Measurements from ENCODE around the gene DNAH5. TPM values are rescaled to one million over a fixed set of nuclear protein-coding genes. Genes with fewer than 3 reads are reported as not detected.

The DNAH5 gene
- total RNA-seq, 1 experiment from 2014 or later = 8.0 TPM

GRCh38 chr5:13910637-13911288 lies 33.7 kb downstream of the DNAH5 start:
- Histone ChIP-seq H3K4me3 (ENCODE audit: low read depth in 2 of 2, low read length in 2 of 2) (no peak overlapping the region), H3K27me3 (ENCODE audit: control insufficient read depth, insufficient read depth, low read length) (no peaks in the 10 kb centered on the region), H3K9me3 (ENCODE audit: control insufficient read depth, insufficient read depth, low read depth, low read length) (no peaks in the 10 kb centered on the region), H3K4me1 (ENCODE audit: control insufficient read depth, insufficient read depth, low read length) (no peaks in the 10 kb centered on the region), H3K36me3 (ENCODE audit: control insufficient read depth, insufficient read depth, low read length) (no peaks in the 10 kb centered on the region), H3K27ac (ENCODE audit: low read length) (no peak overlapping the region)
- TF ChIP-seq SIN3A (IDR thresholded peaks at IDR 0.05; ENCODE audit: borderline replicate concordance, insufficient read depth, low read depth, low read length) = no peak
- TF ChIP-seq POLR2AphosphoS5 (IDR thresholded peaks at IDR 0.05; ENCODE audit: low read depth, low read length) = no peak
- TF ChIP-seq TCF7L2 (IDR thresholded peaks at IDR 0.05; ENCODE audit: low read depth, low read length) = no peak
- no peak for TF ChIP-seq CTCF (IDR thresholded peaks at IDR 0.05)
- TF ChIP-seq, protein P1, sequence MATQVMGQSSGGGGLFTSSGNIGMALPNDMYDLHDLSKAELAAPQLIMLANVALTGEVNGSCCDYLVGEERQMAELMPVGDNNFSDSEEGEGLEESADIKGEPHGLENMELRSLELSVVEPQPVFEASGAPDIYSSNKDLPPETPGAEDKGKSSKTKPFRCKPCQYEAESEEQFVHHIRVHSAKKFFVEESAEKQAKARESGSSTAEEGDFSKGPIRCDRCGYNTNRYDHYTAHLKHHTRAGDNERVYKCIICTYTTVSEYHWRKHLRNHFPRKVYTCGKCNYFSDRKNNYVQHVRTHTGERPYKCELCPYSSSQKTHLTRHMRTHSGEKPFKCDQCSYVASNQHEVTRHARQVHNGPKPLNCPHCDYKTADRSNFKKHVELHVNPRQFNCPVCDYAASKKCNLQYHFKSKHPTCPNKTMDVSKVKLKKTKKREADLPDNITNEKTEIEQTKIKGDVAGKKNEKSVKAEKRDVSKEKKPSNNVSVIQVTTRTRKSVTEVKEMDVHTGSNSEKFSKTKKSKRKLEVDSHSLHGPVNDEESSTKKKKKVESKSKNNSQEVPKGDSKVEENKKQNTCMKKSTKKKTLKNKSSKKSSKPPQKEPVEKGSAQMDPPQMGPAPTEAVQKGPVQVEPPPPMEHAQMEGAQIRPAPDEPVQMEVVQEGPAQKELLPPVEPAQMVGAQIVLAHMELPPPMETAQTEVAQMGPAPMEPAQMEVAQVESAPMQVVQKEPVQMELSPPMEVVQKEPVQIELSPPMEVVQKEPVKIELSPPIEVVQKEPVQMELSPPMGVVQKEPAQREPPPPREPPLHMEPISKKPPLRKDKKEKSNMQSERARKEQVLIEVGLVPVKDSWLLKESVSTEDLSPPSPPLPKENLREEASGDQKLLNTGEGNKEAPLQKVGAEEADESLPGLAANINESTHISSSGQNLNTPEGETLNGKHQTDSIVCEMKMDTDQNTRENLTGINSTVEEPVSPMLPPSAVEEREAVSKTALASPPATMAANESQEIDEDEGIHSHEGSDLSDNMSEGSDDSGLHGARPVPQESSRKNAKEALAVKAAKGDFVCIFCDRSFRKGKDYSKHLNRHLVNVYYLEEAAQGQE (IDR thresholded peaks at IDR 0.05; ENCODE audit: insufficient read depth in 1 of 2, low read depth in 2 of 2, low read length in 1 of 2) = no peak
- intact Hi-C loops (cut with micrococcal nuclease; ENCODE audit: unreplicated experiment) (no loop called here), in situ Hi-C loops (cut with HindIII; ENCODE audit: low pct_unique_long_range_greater_than_20kb, low sequenced_read_pairs) (no loop called here)
- DNase-seq (ENCODE audit: low read depth, low spot score) (no peak), ATAC-seq (no peak)
- POLR2A ChIA-PET = no interaction called here
- BruUV-seq (replicated peaks) = no TSS peak
- CTCF ChIA-PET = no interaction called here

- Histone ChIP-seq H3K9me3 (ENCODE audit: control insufficient read depth, insufficient read depth, low read depth, low read length) (no peaks in the 10 kb centered on the region), H3K27me3 (ENCODE audit: control insufficient read depth, insufficient read depth, low read length) (no peaks in the 10 kb centered on the region), H3K27ac (ENCODE audit: low read length) (no peak overlapping the region), H3K4me3 (ENCODE audit: low read depth in 2 of 2, low read length in 2 of 2) (no peak overlapping the region), H3K36me3 (ENCODE audit: control insufficient read depth, insufficient read depth, low read length) (no peaks in the 10 kb centered on the region), H3K4me1 (ENCODE audit: control insufficient read depth, insufficient read depth, low read length) (no peaks in the 10 kb centered on the region)
- in situ Hi-C loops (cut with HindIII; ENCODE audit: low pct_unique_long_range_greater_than_20kb, low sequenced_read_pairs) (no loop called here), intact Hi-C loops (cut with micrococcal nuclease; ENCODE audit: unreplicated experiment) (no loop called here)
- TF ChIP-seq, protein P1 (IDR thresholded peaks at IDR 0.05; ENCODE audit: insufficient read depth in 1 of 2, low read depth in 2 of 2, low read length in 1 of 2) = no peak
- no peak for TF ChIP-seq TCF7L2 (IDR thresholded peaks at IDR 0.05; ENCODE audit: low read depth, low read length)
- TF ChIP-seq SIN3A (IDR thresholded peaks at IDR 0.05; ENCODE audit: borderline replicate concordance, insufficient read depth, low read depth, low read length) = no peak
- TF ChIP-seq CTCF (IDR thresholded peaks at IDR 0.05) = no peak
- no peak for TF ChIP-seq POLR2AphosphoS5 (IDR thresholded peaks at IDR 0.05; ENCODE audit: low read depth, low read length)
- POLR2A ChIA-PET = no interaction called here
- CTCF ChIA-PET = no interaction called here
- no peak for DNase-seq (ENCODE audit: low read depth, low spot score)
- no peak for ATAC-seq
- BruUV-seq (replicated peaks) = no TSS peak
Measured at GRCh38 chr5:13910201-13910600, 34.3 kb downstream of the DNAH5 start.
